KOPT-K1 (cell line): ENCODE results near the gene SAMM50.

Experiments used
- H3K27ac ChIP-seq: fragments of 200-600 bp; sonication (generic); 2 replicates; pipeline ENCODE4 v1.5.1; 2016; ENCODE audit warnings: antibody characterized with exemption, mild to moderate bottlenecking, low read depth, low read length; ENCODE audit not compliant: poor library complexity, severe bottlenecking
- H3K36me3 ChIP-seq: fragments of 200-600 bp; sonication (generic); 2 replicates; pipeline ENCODE4 v1.5.1; 2017; ENCODE audit warnings: antibody characterized with exemption, mild to moderate bottlenecking, low read length, moderate library complexity; ENCODE audit not compliant: insufficient read depth
- H3K9me3 ChIP-seq: fragments of 200-600 bp; sonication (generic); 2 replicates; pipeline ENCODE4 v1.5.1; 2017; ENCODE audit warnings: antibody characterized with exemption, low read length, mild to moderate bottlenecking; ENCODE audit not compliant: insufficient read depth, poor library complexity, severe bottlenecking

Gene SAMM50

DNA sequence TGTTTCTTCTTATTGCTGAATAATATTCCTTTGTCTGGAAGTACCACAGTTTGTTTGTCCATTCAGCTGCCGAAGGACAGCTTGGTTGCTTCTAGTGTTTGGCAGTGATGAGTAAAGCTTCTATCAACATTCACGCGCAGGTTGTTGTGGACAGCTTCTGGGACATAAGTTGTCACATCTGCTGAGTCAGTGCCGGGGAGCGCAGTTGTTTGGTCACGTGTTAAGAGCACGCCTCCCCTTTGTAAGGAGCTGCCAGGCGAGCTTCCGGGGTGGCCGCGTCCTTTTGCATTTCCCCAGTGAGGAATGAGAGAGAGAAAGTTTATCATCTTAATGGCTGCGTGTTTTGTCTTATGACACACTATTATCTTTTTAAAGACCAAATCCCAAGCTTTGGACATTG is 30.3 kb downstream of the SAMM50 start:
- Histone ChIP-seq H3K27ac (no peak overlapping the region), H3K9me3 (no peaks in the 10 kb centered on the region), H3K36me3 (peaks cover 94% of the 10 kb centered on the region)

GRCh38 chr22:43988116-43988820 is 33.0 kb downstream of the SAMM50 start:
- Histone ChIP-seq H3K27ac (no peak overlapping the region), H3K9me3 (no peaks in the 10 kb centered on the region), H3K36me3 (peaks cover 95% of the 10 kb centered on the region)

DNA sequence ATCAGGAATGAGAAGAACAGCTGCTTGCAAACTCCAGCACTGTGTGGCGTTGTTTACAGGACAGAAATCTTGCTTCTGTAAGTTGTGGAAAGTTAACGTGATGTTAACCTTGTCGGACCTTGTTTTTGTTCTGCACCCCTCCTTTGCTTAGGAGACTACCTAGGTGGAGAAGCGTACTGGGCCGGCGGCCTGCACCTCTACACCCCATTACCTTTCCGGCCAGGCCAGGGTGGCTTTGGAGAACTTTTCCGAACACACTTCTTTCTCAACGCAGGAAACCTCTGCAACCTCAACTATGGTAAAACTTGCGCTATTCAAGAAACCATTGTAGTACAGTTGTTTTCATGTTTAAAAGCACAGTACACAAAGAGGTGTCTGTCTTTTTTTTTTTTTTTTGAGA is 33.7 kb downstream of the SAMM50 start:
- Histone ChIP-seq H3K27ac (no peak overlapping the region), H3K36me3 (peaks cover 95% of the 10 kb centered on the region), H3K9me3 (no peaks in the 10 kb centered on the region)

DNA sequence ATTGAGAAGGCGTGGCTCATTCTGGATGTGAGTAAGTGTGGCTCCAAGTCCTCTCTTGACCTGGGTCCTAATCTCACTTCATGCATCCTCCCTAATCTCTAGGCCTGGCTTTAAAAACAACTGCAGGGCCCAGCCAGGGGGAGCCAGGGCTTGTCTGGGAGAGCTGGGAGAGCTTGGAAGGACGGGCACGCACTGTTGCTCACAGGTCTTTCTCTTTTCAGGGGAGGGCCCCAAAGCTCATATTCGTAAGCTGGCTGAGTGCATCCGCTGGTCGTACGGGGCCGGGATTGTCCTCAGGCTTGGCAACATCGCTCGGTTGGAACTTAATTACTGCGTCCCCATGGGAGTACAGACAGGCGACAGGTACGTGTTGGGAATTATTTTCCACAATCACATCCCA is 34.8 kb downstream of the SAMM50 start:
- Histone ChIP-seq H3K27ac (no peak overlapping the region), H3K9me3 (no peaks in the 10 kb centered on the region), H3K36me3 (peaks cover 96% of the 10 kb centered on the region)

GRCh38 chr22:43991316-43992020 is 36.2 kb downstream of the SAMM50 start:
- H3K36me3 ChIP-seq, result peaks cover 98% of the 10 kb centered on the region
- no peak overlapping the region for H3K27ac ChIP-seq
- H3K9me3 ChIP-seq, result no peaks in the 10 kb centered on the region

GRCh38 chr22:43992331-43992821 is 37.1 kb downstream of the SAMM50 start:
- Histone ChIP-seq H3K27ac (no peak overlapping the region), H3K9me3 (no peaks in the 10 kb centered on the region), H3K36me3 (peaks cover 98% of the 10 kb centered on the region)

DNA sequence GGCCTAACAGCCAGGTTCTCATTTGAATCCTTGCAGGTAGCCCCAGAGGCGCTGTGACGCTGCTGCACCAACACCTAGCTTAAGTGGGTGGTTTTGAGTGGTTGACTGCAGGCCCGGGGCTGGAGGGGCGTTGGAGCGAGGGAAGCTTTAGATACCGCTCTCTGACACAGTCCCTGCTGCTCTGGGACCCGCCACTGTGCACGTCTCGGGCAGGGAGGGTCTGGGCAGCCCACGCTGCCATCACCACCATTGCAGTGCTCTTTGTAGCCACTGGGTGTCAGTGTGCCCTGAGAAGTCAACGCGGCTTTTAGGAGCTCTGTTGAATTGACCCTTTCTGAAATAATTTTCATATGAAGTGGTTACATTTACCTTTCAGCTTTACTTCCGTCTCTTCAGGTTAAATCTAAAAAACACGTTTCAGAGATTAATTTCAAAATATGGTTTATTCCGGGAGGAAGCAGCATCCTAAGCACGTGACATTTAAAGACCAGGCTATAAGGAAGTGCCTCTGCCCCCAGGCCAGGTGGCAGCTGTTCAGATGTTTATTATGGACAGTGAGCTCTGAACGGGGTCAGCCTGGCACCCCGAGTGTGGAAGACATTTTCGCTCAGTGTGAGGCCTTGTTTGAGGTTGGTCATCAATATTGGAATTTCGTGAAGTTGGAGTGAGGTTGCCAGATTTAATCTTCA is 38.0 kb downstream of the SAMM50 start:
- H3K36me3 ChIP-seq, result peaks cover 100% of the 10 kb centered on the region
- H3K9me3 ChIP-seq, result no peaks in the 10 kb centered on the region
- no peak overlapping the region for H3K27ac ChIP-seq

DNA sequence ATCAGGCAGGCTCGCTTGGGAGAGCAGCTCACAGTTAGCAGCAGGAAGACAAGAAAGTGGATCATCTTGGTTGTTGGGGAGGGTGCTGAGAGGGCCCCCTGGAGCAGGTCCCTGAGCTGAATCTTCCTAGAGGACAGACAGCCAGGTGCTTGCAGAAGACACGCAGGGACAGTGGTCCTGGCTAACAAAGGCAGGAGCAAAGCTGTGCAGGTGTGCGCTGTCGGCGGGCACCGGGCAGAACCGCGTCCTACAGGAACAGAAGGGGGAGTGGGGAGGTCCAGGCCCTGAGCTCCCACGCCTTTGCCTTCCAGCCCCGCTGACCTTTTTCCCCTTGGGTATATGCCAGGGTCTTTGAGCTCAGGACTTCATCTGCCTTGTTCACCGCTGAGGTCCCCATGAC is 38.8 kb downstream of the SAMM50 start:
- peaks cover 100% of the 10 kb centered on the region for H3K36me3 ChIP-seq
- no peak overlapping the region for H3K27ac ChIP-seq
- H3K9me3 ChIP-seq, result no peaks in the 10 kb centered on the region

- Histone ChIP-seq H3K27ac (no peak overlapping the region), H3K36me3 (peaks cover 100% of the 10 kb centered on the region), H3K9me3 (no peaks in the 10 kb centered on the region)
Measured at GRCh38 chr22:43994416-43994815, 39.2 kb downstream of the SAMM50 start.

- no peak overlapping the region for H3K27ac ChIP-seq
- no peaks in the 10 kb centered on the region for H3K9me3 ChIP-seq
- peaks cover 99% of the 10 kb centered on the region for H3K36me3 ChIP-seq
Measured at GRCh38 chr22:43995057-43995685, 39.9 kb downstream of the SAMM50 start.

DNA sequence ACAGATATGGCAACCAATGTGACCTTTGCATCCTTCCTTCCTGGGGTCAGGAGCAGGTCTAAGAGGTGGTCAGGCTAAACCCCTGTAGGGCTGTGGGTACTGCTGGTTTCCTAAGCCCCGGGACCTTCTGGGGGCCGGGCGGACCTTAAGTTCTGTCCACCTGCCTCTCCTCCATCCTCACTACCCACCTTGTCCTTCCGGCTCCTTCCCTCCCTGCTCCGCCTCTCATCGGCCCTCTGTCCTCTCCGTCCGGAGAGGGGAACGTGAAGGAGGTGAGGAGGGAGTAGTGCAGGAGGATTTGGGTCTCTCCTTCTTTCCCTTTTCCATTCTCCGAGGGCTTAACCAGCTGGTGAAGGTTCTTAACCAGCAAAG is 40.5 kb downstream of the SAMM50 start:
- Histone ChIP-seq H3K9me3 (no peaks in the 10 kb centered on the region), H3K27ac (no peak overlapping the region), H3K36me3 (peaks cover 94% of the 10 kb centered on the region)

GRCh38 chr22:43996170-43996980 is 41.1 kb downstream of the SAMM50 start:
- Histone ChIP-seq H3K9me3 (no peaks in the 10 kb centered on the region), H3K36me3 (peaks cover 88% of the 10 kb centered on the region), H3K27ac (no peak overlapping the region)

GRCh38 chr22:43996981-43997265 is 41.7 kb downstream of the SAMM50 start:
- Histone ChIP-seq H3K27ac (no peak overlapping the region), H3K36me3 (peaks cover 83% of the 10 kb centered on the region), H3K9me3 (no peaks in the 10 kb centered on the region)

DNA sequence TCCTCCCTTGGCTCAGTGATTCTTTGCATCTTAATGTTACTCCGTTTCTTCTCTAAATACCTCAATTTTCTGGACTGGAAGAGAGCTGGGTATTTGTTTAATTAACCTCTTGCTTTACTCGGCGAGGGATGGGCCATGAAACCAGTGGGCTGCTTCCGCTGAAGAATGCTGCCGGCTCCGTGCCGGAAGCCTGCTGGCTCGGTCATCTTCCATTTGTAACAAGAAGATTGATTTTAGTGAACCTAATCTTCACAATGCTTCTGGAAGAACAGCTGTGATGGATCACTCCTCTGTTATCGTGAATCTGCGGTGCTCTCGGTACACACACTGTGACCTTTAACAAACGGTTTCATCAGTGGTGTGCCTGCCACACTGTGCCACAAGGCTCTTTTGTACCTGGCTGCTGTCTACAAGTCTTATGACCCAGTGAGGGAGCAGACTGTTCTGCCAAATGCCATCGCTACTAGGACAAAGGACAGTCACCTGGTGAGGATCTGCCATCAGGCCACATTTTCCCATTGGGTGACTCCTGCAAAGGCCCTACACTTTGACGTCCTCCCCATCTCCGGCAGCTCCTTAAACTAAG is 43.5 kb downstream of the SAMM50 start:
- Histone ChIP-seq H3K36me3 (peaks cover 64% of the 10 kb centered on the region), H3K27ac (no peak overlapping the region), H3K9me3 (no peaks in the 10 kb centered on the region)
